ENCODE results near the gene BMPER.

BMPER gene

GRCh38 chr7:33905389-33906032 lies at the start of gene BMPER:
Gene BMPER (plus strand): TSS chr7:33905539. CDS start chr7:33905614, 75 bp downstream.
- DNase-seq = no peak

DNA sequence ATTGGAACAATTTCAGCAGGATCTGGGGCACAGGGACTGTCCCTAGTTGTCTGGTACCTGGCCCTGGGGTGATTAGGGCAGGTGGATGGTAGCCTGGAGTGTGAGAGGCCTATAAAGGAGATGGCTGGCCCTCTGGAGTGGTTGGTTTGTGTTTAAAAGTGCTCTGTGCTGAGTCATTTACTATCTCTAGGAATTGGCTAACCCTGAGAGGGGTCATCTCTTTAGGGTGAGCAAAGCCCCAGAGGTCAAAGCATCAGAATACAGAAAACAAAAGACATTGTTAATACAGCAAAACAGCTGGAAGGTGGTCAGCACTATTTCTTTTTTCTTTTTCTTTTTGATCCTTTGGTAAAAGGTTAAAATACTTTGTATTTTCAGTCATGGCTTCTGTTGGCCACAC lies 43.4 kb upstream of the BMPER start:
- DNase-seq = no peak

GRCh38 chr7:33862946-33863814 lies 42.2 kb upstream of the BMPER start:
- DNase-seq = no peak

GRCh38 chr7:33868166-33868565 lies 37.2 kb upstream of the BMPER start:
- no peak for DNase-seq

GRCh38 chr7:33869176-33869575 lies 36.2 kb upstream of the BMPER start:
- DNase-seq = no peak

DNA sequence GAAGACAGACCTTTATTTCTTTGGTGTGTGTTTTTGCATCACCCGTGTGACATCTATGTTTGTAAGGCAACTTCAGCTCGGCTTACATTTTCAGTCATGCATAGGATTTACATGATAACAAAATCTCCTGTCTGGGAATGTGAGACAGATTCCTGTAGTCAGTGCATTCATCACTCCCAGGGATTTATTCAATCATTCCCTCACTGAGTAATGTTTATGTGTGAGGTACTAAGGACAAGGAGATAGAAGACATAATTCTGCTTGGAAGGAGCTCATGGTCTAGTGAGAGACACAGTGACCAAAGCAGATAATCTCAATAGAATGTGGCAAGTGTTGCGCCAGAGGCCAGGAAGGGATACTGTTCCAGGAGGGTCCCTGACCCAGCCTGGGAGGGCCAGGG lies 35.2 kb upstream of the BMPER start:
- no peak for DNase-seq

DNA sequence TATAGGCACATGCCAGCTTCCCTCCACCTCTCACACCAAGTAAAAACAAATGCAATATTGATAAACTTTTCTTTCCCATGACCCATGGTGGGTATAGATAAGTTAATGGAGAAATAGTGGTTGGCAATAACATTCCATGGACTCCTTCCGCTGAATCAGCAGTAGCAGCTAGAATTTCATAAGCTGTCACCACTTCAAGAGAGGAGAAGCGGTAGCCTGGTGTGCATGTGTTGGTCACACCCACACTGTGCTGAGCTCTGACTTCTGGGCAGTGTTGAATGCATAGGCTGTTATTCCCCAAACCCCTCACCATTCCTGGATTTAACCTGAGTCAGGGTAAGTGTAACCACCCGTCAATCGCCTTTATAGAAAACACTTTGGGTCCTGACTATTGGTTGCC lies 32.5 kb upstream of the BMPER start:
- no peak for DNase-seq

GRCh38 chr7:33873518-33873917 lies 31.8 kb upstream of the BMPER start:
- DNase-seq = no peak

GRCh38 chr7:33873981-33874750 lies 31.2 kb upstream of the BMPER start:
- no peak for DNase-seq

DNA sequence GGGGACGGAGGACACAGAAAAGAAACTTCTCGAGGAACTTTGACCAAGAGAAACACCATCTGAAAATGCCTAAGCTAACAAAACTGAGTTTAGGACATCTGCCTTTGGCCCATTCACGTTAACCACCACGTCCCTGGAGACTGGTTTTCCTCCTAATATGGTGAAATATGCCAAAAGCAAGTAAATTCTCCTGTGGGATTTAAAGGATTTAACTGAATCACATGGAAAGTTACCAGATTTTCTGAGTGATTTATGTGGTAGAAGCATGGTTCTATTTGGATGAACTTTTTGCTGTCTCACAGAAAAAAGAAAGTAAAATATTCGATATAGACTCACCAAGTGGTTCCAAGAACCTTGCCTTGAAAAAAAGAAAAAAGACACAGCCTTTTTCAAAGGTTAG lies 30.4 kb upstream of the BMPER start:
- no peak for DNase-seq

GRCh38 chr7:33876596-33877274 lies 28.6 kb upstream of the BMPER start:
- no peak for DNase-seq

DNA sequence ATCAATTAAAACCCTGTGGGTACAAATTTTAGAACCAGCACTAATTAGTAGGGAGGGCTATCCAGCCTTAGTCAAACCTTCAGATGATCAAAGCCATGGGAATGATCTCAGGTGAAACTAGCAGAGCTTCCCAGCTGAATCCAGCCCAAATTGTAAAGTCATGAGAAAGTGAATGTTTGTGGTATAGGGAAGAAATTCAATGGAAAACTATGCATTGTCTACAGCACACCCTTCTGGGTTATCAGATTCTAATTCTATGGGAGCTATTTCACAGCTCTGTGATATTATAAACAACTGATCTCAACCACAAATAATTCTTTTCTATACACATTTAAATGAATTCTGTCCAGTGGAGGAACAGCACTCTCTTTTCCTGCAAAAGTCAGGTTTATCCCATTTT lies 24.6 kb upstream of the BMPER start:
- no peak for DNase-seq

- no peak for DNase-seq
Observed at GRCh38 chr7:33881316-33881715, 24.0 kb upstream of the BMPER start.

- DNase-seq = no peak
Observed at GRCh38 chr7:33882040-33882837, 23.1 kb upstream of the BMPER start.

DNA sequence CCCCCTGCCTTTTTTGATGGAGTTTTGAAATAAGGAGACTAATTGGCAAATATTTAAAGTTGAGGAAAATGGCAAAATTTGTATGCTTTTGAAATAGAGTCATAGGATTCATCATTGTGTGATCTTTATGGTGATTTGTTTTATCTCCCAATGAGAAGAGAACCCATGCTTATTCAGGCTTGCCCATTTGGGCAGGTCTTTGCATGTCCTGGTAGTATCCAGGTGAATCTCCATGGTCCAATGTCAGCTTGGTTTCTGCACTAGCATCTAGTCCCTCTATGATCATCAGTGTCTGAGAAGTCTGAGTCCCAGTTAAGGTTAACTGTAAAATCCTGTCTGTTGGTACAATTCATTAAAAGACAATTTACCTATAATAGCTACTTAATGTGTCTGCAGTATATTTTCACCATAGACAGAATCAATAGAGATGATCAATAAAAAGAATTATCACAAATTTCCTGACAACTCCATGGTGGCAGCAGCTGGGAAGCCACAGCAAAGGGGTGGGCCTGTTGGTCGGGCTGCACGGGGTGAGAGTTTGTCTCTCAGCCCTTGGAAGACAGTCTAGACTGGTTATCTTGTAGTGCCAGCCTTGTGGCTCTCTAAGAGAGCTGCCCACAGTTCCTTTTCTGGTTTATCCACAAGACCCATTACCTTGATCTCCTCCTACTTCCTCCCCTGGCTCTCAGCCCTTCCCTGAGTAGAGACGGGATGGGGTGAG lies 22.2 kb upstream of the BMPER start:
- DNase-seq = no peak

GRCh38 chr7:33883671-33883965 lies 21.7 kb upstream of the BMPER start:
- DNase-seq = no peak

DNA sequence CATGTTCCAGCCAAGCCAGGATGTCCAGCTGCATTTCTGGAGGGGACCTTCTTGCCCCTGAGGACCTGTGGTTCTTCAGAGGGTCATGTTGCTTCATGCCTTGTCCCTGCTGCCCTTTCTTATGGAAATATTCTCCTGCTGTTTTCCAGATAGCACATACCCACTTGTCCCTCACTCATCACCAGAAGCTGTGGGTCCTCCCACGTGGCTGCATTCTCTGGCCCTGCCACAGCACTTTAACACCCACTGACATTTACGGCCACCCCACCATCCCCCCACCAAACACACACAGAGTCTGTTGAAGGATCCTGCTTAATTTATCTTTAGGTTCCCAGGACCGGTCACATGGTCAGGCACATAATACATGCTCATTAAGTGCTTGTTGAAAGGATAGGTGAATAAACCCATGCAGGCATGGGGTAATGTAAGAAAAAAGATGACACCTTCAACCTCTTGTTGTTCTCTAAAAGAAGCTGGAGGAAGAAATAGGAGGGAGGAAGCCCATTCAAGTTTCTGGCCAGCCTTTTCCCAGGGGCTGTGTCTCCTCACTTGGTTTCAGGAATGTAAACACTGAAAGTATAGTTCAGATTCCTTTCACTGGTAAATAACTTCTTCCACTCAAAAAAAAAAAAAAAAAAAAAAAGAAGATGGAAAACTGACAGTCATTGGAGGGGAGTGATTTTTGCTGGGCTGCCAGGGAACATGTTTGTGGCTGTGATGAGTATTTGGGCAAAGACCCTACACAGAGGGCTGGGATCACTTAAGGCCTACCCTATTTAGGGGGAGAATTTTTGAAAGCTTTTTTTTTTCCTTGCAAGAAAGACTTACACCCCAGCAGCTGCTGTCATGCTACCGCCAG lies 19.8 kb upstream of the BMPER start:
- no peak for DNase-seq

DNA sequence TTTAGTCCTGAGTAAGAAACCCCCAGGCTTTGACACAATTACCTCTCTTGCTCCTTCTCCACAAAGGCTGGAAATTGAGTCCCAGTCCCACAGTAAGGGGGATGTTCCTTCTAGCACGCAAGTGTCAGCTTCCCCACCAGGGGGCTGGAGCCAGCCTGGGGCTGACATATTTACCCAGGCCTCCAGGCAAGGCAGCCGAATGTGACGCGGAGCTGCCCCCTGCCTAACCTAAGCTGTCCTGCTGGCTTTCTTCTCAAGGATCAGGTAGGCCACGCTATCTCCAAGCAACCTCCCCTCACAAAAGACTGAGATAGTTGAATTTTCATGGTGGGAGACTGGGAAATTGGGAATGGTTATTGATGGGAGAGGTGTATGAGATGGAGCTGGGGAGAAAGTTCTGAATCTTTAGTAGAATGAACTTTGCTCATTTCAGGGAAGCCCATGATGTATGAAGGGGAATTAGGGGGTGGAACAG lies 19.2 kb upstream of the BMPER start:
- DNase-seq = no peak

DNA sequence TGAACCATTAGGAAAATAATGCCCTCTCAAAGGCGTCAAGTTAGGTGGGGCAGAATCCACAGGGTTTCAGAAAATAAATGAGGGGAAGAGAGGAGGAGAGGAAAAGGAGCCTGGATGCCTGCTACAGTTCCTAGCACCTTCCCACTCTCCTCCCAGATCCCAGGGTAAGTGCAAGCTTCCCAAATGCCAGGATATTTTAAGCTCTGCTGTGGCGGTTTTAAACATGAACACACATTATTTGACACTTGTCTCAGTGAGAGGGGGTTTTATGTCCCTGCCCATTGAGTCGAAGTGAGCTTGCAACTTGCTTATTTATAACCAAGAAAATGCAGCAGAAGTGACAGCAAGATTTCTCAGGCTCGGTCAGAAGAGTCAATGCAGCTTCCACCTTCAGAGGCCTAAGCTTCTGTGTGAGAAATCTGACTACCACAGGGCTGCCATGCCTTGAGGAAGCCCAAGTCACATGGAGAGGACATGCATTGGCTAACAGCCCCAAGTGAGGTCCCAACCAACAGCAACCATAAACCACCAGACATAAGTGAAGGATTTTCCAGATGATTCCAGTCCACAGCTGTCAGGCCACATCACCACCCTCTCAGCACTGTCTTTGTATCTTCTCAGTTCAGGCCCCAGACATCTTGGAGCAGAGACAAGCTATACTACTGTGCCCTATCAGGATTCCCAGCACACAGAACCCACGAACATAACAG lies 17.9 kb upstream of the BMPER start:
- no peak for DNase-seq

GRCh38 chr7:33888166-33888565 lies 17.2 kb upstream of the BMPER start:
- DNase-seq = no peak
